Right lobe of liver (tissue), 4 donors: Measurements from ENCODE around the gene APOB.

Source experiments
- POLR2A ChIP-seq: fragments of 450-650 bp; IDR thresholded peaks from one replicate; pipeline ENCODE4 v1.6.1; 2017; ENCODE audit warnings: antibody characterized with exemption, mild to moderate bottlenecking
- TF ChIP-seq, protein P1 (sequence below), 4 donors: fragments of 200-600 bp in 3 of 4; fragments of 450-650 bp in 1 of 4; IDR thresholded peaks; one replicate each; pipeline versions ENCODE4 v1.5.1 to v1.8.0; 2016 to 2022; ENCODE audit warnings: antibody characterized with exemption in 4 of 4, mild to moderate bottlenecking in 2 of 4
- donor health status: DM: no; HTN: no; CAD: no.
- donor health status: DM: no; HTN: no; CAD: no.
- donor health status: DM: no; HTN: yes; CAD: no.

DNA sequence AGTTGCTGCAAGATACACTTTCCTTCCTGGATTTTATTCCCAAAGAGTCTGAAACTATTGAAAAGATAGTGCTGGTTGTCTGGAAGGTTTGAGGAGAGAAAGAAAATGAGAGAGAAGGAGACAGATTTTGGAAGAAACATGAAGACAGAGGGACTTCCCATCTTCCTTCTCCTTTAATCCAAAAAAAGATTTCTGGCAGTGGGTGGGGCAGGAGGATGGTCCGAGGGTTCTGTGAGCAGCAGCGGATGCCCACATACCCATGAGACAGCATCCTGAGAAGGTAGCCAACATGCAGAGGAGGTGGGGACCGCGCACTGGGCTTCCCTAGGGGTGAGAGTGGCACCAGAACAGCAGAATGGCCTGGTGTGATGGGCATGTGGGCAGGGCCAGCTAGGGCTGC, 84.6 kb downstream of the APOB start:
- TF ChIP-seq, protein P1, sequence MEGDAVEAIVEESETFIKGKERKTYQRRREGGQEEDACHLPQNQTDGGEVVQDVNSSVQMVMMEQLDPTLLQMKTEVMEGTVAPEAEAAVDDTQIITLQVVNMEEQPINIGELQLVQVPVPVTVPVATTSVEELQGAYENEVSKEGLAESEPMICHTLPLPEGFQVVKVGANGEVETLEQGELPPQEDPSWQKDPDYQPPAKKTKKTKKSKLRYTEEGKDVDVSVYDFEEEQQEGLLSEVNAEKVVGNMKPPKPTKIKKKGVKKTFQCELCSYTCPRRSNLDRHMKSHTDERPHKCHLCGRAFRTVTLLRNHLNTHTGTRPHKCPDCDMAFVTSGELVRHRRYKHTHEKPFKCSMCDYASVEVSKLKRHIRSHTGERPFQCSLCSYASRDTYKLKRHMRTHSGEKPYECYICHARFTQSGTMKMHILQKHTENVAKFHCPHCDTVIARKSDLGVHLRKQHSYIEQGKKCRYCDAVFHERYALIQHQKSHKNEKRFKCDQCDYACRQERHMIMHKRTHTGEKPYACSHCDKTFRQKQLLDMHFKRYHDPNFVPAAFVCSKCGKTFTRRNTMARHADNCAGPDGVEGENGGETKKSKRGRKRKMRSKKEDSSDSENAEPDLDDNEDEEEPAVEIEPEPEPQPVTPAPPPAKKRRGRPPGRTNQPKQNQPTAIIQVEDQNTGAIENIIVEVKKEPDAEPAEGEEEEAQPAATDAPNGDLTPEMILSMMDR (IDR thresholded peaks at IDR 0.05) = no peak
- no peak for TF ChIP-seq POLR2A
